Heart left ventricle (tissue), 16 donors: ENCODE measurements around the gene MAPT. TPM values are rescaled to one million over a fixed set of nuclear protein-coding genes. Genes with fewer than 3 reads are reported as not detected.

Experiments used
- ATAC-seq, 4 donors: fragments of 200-7000 bp; cut with Tn5 transposase; one replicate each; pipeline ENCODE4 v1.9.1; 2020 to 2022; ENCODE audit warnings: moderate library complexity in 4 of 4, mild to moderate bottlenecking in 3 of 4, moderate number of reproducible peaks in 1 of 4
- DNase-seq, 5 donors: peaks; one replicate each; pipeline ENCODE4 v3.0.0-alpha.2; 2020
- H3K27ac ChIP-seq, 12 donors: fragments of 200-600 bp; sonication (generic) in 4 of 12; one replicate each; pipeline versions ENCODE4 v1.5.0 to v1.8.0; 2016 to 2022; ENCODE audit warnings: mild to moderate bottlenecking in 2 of 12
- H3K27me3 ChIP-seq, 9 donors: fragments of 200-600 bp; sonication (generic) in 2 of 9; one replicate each; pipeline versions ENCODE4 v1.5.1 to v1.8.0; 2016 to 2022; ENCODE audit warnings: mild to moderate bottlenecking in 3 of 9
- H3K36me3 ChIP-seq, 9 donors: fragments of 200-600 bp; sonication (generic) in 2 of 9; one replicate each; pipeline versions ENCODE4 v1.5.0 to v1.8.0; 2018 to 2022; ENCODE audit warnings: mild to moderate bottlenecking in 2 of 9
- H3K4me1 ChIP-seq, 12 donors: fragments of 200-600 bp; sonication (generic) in 4 of 12; one replicate each; pipeline versions ENCODE4 v1.5.0 to v1.8.0; 2016 to 2022; ENCODE audit warnings: mild to moderate bottlenecking in 3 of 12
- H3K4me3 ChIP-seq, 12 donors: fragments of 200-600 bp; sonication (generic) in 4 of 12; one replicate each; pipeline versions ENCODE4 v1.5.0 to v1.8.0; 2017 to 2022; ENCODE audit warnings: mild to moderate bottlenecking in 9 of 12, moderate library complexity in 4 of 12
- H3K9me3 ChIP-seq, 12 donors: fragments of 200-600 bp; sonication (generic) in 4 of 12; one replicate each; pipeline versions ENCODE4 v1.5.0 to v1.8.0; 2016 to 2022; ENCODE audit warnings: mild to moderate bottlenecking in 1 of 12
- POLR2A ChIP-seq, 2 donors: fragments of 450-650 bp; IDR thresholded peaks; one replicate each; pipeline ENCODE4 v1.6.1; 2017; ENCODE audit warnings: antibody characterized with exemption in 2 of 2, mild to moderate bottlenecking in 2 of 2, moderate library complexity in 2 of 2
- WGBS, 4 donors: extraction: QIAGEN DNeasy Blood & Tissue Kit in 2 of 4; methylation state at CpG; one replicate each; pipeline versions ENCODE4 v1.1.5 to v1.1.7; 2013 to 2018; 5-methylcytosine and 5-hydroxymethylcytosine counted together
- intact Hi-C, 10 donors: fragments of 100-400 bp; cut with DNase I; formaldehyde crosslinking; loops; one replicate each; pipeline versions ENCODE4 v1.11.1 to v1.14.2; 2022
- polyA plus RNA-seq, 2 donors: library from polyadenylated mRNA; stranded (reverse); fragments of 200-250 nt; gene quantifications; one replicate each; pipeline ENCODE4 v1.2.3, GENCODE V29; 2013
- total RNA-seq, 9 donors: library from RNA; depleted of rRNA in 2 of 9; stranded (reverse); fragments of >200 nt in 2 of 9; fragmentation: NEBNext Ultra II Directional in 3 of 9; extraction: Animal tissue kit (Norgen Biotek cat#: 25700) in 3 of 9; gene quantifications; one replicate each; pipeline versions ENCODE4 v1.1.0 to v1.2.4, GENCODE V29; 2016 to 2023
- TF ChIP-seq, protein P1 (sequence below), 12 donors: fragments of 200-600 bp; sonication (generic) in 4 of 12; IDR thresholded peaks; one replicate each; pipeline versions ENCODE4 v1.5.0 to v1.8.0; 2018 to 2022; ENCODE audit warnings: antibody characterized with exemption in 12 of 12, mild to moderate bottlenecking in 5 of 12
- donor health status: ischemic (EF 13 %, LVEDD 7.1; RV severe dilation, severe dysfunction).
- donor health status: healthy with polysubstance abuse.
- donor health status: DM: no; HTN: yes; CAD: no.
- donor health status: DM: no; HTN: no; CAD: no.
- donor health status: ischemic (EF 25% LVEDD 6.9; RV normal size, moderate dysfunction).
- donor health status: ischemic (EF 25% LVEDD 5.7; RV mildly dilated, moderate dysfunction).
- donor health status: healthy.
- donor health status: DM: yes; HTN: yes; CAD: no.
- donor health status: ischemic (EF 35%, LVEDD 5.7; RV mildly dilated, moderate dysfunction).
- donor health status: nonischemic (EF 11% LVEDD 7.7; RV severe dilation, severe dysfunction).
- donor health status: DM: yes; HTN: yes; CAD: no.
- donor health status: PGD.
- donor health status: ischemic (EF 29% LVEDD 5.4; RV normal size, mild dysfunction).
- donor health status: nonischemic (EF 23%, LVEDD 6.1; RV moderate dilation, normal function).

MAPT gene
- total and polyA plus RNA-seq, 11 donors = 2.9 to 70.4 (median 29.3) TPM

DNA sequence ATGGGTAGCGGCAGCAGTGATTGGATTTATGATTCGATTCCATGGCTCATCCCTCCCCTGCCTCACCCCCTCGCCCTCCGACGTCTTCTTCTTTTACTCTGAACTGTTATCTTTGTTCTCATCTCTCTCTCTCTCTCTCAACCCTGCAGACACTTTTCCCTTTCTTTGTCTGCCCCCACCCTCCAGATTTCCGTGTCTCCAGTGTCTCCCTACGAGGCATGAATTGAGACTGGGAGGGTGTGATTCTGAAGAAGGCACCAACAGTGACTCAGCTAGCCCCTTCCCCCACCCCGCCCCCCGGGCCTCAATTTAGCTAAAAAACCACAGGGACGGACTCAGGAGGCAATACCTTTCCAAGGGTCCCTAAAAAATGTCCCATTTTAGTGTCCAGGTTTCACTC is 57.0 kb downstream of the MAPT start:
- intact Hi-C loops = no loop called here
- H3K4me3 ChIP-seq = no peak overlapping the region
- peaks cover 0 to 17% (median 7%) of the 10 kb centered on the region in 12 donors for H3K4me1 ChIP-seq
- no peak overlapping the region for H3K27ac ChIP-seq
- TF ChIP-seq POLR2A (IDR thresholded peaks at IDR 0.05) = no peak
- TF ChIP-seq, protein P1, sequence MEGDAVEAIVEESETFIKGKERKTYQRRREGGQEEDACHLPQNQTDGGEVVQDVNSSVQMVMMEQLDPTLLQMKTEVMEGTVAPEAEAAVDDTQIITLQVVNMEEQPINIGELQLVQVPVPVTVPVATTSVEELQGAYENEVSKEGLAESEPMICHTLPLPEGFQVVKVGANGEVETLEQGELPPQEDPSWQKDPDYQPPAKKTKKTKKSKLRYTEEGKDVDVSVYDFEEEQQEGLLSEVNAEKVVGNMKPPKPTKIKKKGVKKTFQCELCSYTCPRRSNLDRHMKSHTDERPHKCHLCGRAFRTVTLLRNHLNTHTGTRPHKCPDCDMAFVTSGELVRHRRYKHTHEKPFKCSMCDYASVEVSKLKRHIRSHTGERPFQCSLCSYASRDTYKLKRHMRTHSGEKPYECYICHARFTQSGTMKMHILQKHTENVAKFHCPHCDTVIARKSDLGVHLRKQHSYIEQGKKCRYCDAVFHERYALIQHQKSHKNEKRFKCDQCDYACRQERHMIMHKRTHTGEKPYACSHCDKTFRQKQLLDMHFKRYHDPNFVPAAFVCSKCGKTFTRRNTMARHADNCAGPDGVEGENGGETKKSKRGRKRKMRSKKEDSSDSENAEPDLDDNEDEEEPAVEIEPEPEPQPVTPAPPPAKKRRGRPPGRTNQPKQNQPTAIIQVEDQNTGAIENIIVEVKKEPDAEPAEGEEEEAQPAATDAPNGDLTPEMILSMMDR (IDR thresholded peaks at IDR 0.05) = no peak
- DNase-seq (no peak), ATAC-seq (no peak)
- peaks cover 0 to 14% (median 0%) of the 10 kb centered on the region in 9 donors for H3K27me3 ChIP-seq
- WGBS, 4 donors = 58 to 67% (median 62%) methylated on average over 10 of the region's 10 CpGs
- no peaks in the 10 kb centered on the region for H3K36me3 ChIP-seq
- no peaks in the 10 kb centered on the region for H3K9me3 ChIP-seq

DNA sequence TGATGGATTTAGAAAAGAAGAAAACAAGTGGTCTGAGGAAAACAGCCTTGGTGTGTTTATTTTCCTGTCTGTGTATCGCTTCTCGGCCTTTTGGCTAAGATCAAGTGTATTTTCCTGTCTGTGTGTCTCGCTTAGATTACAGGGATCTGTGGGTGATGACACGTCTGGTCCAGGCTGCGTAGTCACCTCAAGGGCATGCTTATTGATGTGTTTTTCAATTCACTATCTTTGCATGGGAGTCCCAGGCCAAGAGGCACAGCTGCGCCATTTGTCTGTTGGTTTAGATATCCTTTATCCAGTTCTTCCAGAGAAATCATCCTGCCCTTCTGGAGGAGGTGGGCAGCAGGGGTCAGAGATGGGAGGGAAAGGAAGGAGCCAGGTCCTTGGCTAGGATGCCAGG is 57.6 kb downstream of the MAPT start:
- Histone ChIP-seq H3K36me3 (no peaks in the 10 kb centered on the region), H3K27ac (no peak overlapping the region), H3K27me3 (peaks cover 0 to 14% (median 0%) of the 10 kb centered on the region in 9 donors), H3K4me3 (no peak overlapping the region), H3K4me1 (peaks cover 0 to 17% (median 7%) of the 10 kb centered on the region in 12 donors), H3K9me3 (no peaks in the 10 kb centered on the region)
- TF ChIP-seq, protein P1 (IDR thresholded peaks at IDR 0.05) = no peak
- TF ChIP-seq POLR2A (IDR thresholded peaks at IDR 0.05) = no peak
- ATAC-seq (no peak), DNase-seq (no peak)
- WGBS, 4 donors = 57 to 70% (median 67%) methylated on average over 6 of the region's 6 CpGs
- intact Hi-C loops = no loop called here

DNA sequence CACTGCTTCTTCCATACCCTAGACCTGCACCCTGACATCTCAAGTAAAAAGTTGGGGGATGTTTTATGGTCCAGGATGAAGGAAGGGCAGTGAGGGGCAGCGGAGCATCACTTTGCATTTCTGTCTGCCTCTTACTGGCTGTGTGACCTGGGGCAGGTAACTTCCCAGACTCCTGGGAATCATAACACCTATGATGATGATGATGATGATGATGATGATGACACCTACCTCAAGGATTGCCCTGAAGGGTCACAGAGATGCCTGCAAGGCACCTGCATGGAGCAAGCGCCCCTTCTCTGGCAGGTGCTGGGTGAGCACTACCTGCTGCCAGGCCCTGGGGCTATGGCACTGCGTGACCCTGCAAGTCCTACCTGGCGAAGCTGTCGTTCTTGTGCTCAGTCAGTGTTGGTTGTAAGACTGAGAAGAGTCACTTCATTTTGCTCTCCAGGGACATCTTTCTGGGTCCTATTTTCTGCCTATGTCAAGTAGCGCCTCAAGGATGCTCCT is 58.5 kb downstream of the MAPT start:
- ATAC-seq = no peak
- no peaks in the 10 kb centered on the region for H3K36me3 ChIP-seq
- H3K9me3 ChIP-seq = no peaks in the 10 kb centered on the region
- H3K27ac ChIP-seq = no peak overlapping the region
- no peak overlapping the region for H3K4me3 ChIP-seq
- H3K27me3 ChIP-seq = peaks cover 0 to 14% (median 0%) of the 10 kb centered on the region in 9 donors
- 96 to 98% (median 97%) methylated on average over 5 to 6 of the region's 6 CpGs for WGBS, 4 donors
- peaks cover 0 to 17% (median 7%) of the 10 kb centered on the region in 12 donors for H3K4me1 ChIP-seq
- TF ChIP-seq POLR2A (IDR thresholded peaks at IDR 0.05) = no peak
- TF ChIP-seq, protein P1 (IDR thresholded peaks at IDR 0.05) = no peak
- intact Hi-C loops = no loop called here
- DNase-seq = no peak

DNA sequence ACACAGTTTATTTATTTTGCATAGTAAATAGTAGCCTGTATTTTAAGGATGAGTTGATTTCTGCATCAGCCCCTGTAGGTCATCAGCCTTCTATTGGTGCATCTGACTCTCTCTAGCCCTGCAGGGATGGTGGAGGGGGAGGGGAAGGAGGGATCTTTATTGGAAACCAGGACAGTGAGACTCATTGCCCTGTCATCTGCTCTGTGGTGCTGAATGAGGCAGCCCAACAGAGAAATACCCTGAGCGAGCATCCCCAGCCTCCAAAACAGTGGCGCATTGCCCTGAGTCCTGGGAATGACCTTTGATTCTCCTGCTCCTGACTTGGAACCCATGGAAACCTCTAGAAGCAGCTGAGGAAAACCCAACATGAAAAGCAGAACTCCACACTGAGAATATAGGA is 59.2 kb downstream of the MAPT start:
- WGBS, 4 donors = 85 to 100% (median 89%) methylated on average over 2 of the region's 2 CpGs
- Histone ChIP-seq H3K4me3 (no peak overlapping the region), H3K9me3 (no peaks in the 10 kb centered on the region), H3K27me3 (peaks cover 0 to 14% (median 0%) of the 10 kb centered on the region in 9 donors), H3K4me1 (peaks cover 0 to 11% (median 3%) of the 10 kb centered on the region in 12 donors), H3K36me3 (no peaks in the 10 kb centered on the region), H3K27ac (no peak overlapping the region)
- intact Hi-C loops = no loop called here
- DNase-seq = no peak
- no peak for ATAC-seq
- TF ChIP-seq POLR2A (IDR thresholded peaks at IDR 0.05) = no peak
- TF ChIP-seq, protein P1 (IDR thresholded peaks at IDR 0.05) = no peak
